PC-9 (cell line): ENCODE data around the gene KIF16B. TPM values are rescaled to one million over a fixed set of nuclear protein-coding genes. Genes with fewer than 3 reads are reported as not detected.
A peak's percentile ranks its signal among the peaks of the same experiment; 100 is the strongest.

Experiments
- BruUV-seq: library from RNA; stranded (reverse); fragments of 400-500 nt; replicated peaks from 2 replicates; lab custom pipeline; 2021; lab: Mats Ljungman, UMichigan
- CTCF ChIA-PET: fragments of 300-600 bp; sonication (Branson Sonifier 250); formaldehyde crosslinking; loops from one replicate; lab custom pipeline; 2022; ENCODE audit warnings: antibody characterized with exemption; lab: Charles Lee
- POLR2A ChIA-PET: fragments of 300-600 bp; sonication (Branson Sonifier 250); formaldehyde crosslinking; loops from one replicate; lab custom pipeline; 2022; ENCODE audit warnings: antibody characterized with exemption; ENCODE audit not compliant: unreplicated experiment; lab: Charles Lee
- DNase-seq, 2 experiments: peaks; one replicate each; pipeline versions ENCODE4 v3.0.0 to v3.0.0-alpha.2; 2015 to 2022; ENCODE audit warnings: mixed read lengths in 1 of 2
- H2AFZ ChIP-seq: fragments of 200-600 bp; sonication (generic); 2 replicates; pipeline ENCODE4 v1.8.1; 2017; ENCODE audit warnings: antibody characterized with exemption
- H3F3A ChIP-seq: fragments of 200-600 bp; sonication (generic); 2 replicates; pipeline ENCODE4 v1.8.1; 2017; ENCODE audit warnings: antibody characterized with exemption, mild to moderate bottlenecking, low read depth; ENCODE audit not compliant: insufficient read depth
- H3K27ac ChIP-seq: fragments of 200-600 bp; sonication (generic); 2 replicates; pipeline ENCODE4 v1.6.1; 2016; ENCODE audit warnings: mixed run types
- H3K27me3 ChIP-seq: fragments of 200-600 bp; sonication (generic); 2 replicates; pipeline ENCODE4 v1.6.1; 2016; ENCODE audit warnings: low read depth, mixed run types; ENCODE audit not compliant: insufficient read depth
- H3K36me3 ChIP-seq: fragments of 200-600 bp; sonication (generic); 2 replicates; pipeline ENCODE4 v1.6.1; 2016; ENCODE audit warnings: low read depth, mixed run types
- H3K4me1 ChIP-seq: fragments of 200-600 bp; sonication (generic); replicated peaks from 2 replicates; pipeline ENCODE4 v1.6.1; 2016; ENCODE audit warnings: mixed run types; ENCODE audit not compliant: insufficient read depth
- H3K4me2 ChIP-seq: fragments of 200-600 bp; sonication (generic); 2 replicates; pipeline ENCODE4 v1.6.1; 2017; ENCODE audit warnings: mixed run types
- H3K4me3 ChIP-seq: fragments of 200-600 bp; sonication (generic); 2 replicates; pipeline ENCODE4 v1.6.1; 2016; ENCODE audit warnings: mixed run types
- H3K79me2 ChIP-seq: fragments of 200-600 bp; sonication (generic); 2 replicates; pipeline ENCODE4 v1.6.1; 2017; ENCODE audit warnings: low read depth, mixed run types
- H3K9me2 ChIP-seq: fragments of 200-600 bp; sonication (generic); 2 replicates; pipeline ENCODE4 v1.8.1; 2017; ENCODE audit warnings: mild to moderate bottlenecking; ENCODE audit not compliant: insufficient read depth
- H3K9me3 ChIP-seq: fragments of 200-600 bp; sonication (generic); 2 replicates; pipeline ENCODE4 v1.8.1; 2016; ENCODE audit warnings: low read depth; ENCODE audit not compliant: insufficient read depth
- H4K20me1 ChIP-seq: fragments of 200-600 bp; sonication (generic); 2 replicates; pipeline ENCODE4 v1.8.1; 2017; ENCODE audit not compliant: insufficient read depth
- EZH2 ChIP-seq: fragments of 200-600 bp; sonication (generic); IDR thresholded peaks from 2 replicates; pipeline ENCODE4 v1.8.0; 2017; ENCODE audit warnings: antibody characterized with exemption, low read depth
- intact Hi-C: fragments of 100-400 bp; cut with micrococcal nuclease; formaldehyde crosslinking; loops from one replicate; pipeline ENCODE4 v1.10.0; 2022; ENCODE audit not compliant: unreplicated experiment
- total RNA-seq: library from RNA; stranded (reverse); gene quantifications from 2 replicates; pipeline ENCODE4 v1.2.3, GENCODE V29; 2021
- TF ChIP-seq, protein P1 (sequence below): fragments of 200-600 bp; sonication (generic); conservative IDR thresholded peaks from 2 replicates; pipeline ENCODE4 v1.6.1; 2017; ENCODE audit warnings: mixed run types, antibody characterized with exemption, mild to moderate bottlenecking, moderate library complexity

Gene KIF16B
- total RNA-seq, 1 experiment from 2014 or later, result 17.6 TPM

- ChIA-PET POLR2A (no interaction called here), CTCF (no interaction called here)
- H3K4me3 ChIP-seq, result no peak overlapping the region
- H3K9me2 ChIP-seq, result no peaks in the 10 kb centered on the region
- no peak overlapping the region for H3K27ac ChIP-seq
- no peak overlapping the region for H2AFZ ChIP-seq
- peaks cover 4% of the 10 kb centered on the region; the same call in 1 of the 2 replicates for H3F3A ChIP-seq
- peaks cover 24% of the 10 kb centered on the region for H3K4me1 ChIP-seq
- H4K20me1 ChIP-seq, result no peaks in the 10 kb centered on the region
- no peak overlapping the region for H3K4me2 ChIP-seq
- no peaks in the 10 kb centered on the region for H3K36me3 ChIP-seq
- peaks cover 5% of the 10 kb centered on the region; the same call in 1 of the 2 replicates for H3K79me2 ChIP-seq
- no peaks in the 10 kb centered on the region for H3K27me3 ChIP-seq
- intact Hi-C loops, result no loop called here
- BruUV-seq, result no TSS peak
- no peak for TF ChIP-seq EZH2
- no peak for DNase-seq
- H3K9me3 ChIP-seq, result 0 out of 2 replicates have a peak, but pooled peaks cover 7% of the 10 kb centered on the region
Observed at GRCh38 chr20:16533502-16533901, 39.7 kb downstream of the KIF16B start.

GRCh38 chr20:16531485-16531884, 41.8 kb downstream of the KIF16B start:
- H3F3A ChIP-seq, result peaks cover 12% of the 10 kb centered on the region; the same call in 1 of the 2 replicates
- intact Hi-C loops, result no loop called here
- no peak overlapping the region for H2AFZ ChIP-seq
- peak overlapping the region; percentile 88; the same call in 1 of the 2 replicates for H3K27ac ChIP-seq
- TF ChIP-seq, protein P1, sequence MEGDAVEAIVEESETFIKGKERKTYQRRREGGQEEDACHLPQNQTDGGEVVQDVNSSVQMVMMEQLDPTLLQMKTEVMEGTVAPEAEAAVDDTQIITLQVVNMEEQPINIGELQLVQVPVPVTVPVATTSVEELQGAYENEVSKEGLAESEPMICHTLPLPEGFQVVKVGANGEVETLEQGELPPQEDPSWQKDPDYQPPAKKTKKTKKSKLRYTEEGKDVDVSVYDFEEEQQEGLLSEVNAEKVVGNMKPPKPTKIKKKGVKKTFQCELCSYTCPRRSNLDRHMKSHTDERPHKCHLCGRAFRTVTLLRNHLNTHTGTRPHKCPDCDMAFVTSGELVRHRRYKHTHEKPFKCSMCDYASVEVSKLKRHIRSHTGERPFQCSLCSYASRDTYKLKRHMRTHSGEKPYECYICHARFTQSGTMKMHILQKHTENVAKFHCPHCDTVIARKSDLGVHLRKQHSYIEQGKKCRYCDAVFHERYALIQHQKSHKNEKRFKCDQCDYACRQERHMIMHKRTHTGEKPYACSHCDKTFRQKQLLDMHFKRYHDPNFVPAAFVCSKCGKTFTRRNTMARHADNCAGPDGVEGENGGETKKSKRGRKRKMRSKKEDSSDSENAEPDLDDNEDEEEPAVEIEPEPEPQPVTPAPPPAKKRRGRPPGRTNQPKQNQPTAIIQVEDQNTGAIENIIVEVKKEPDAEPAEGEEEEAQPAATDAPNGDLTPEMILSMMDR, result no peak
- no peak for TF ChIP-seq EZH2
- H3K9me2 ChIP-seq, result no peaks in the 10 kb centered on the region
- 0 out of 2 replicates have a peak, but pooled peaks cover 7% of the 10 kb centered on the region for H3K9me3 ChIP-seq
- no peaks in the 10 kb centered on the region for H3K27me3 ChIP-seq
- H3K79me2 ChIP-seq, result peaks cover 5% of the 10 kb centered on the region; the same call in 1 of the 2 replicates
- no peaks in the 10 kb centered on the region; the same call in 1 of the 2 replicates for H3K36me3 ChIP-seq
- ChIA-PET CTCF (no interaction called here), POLR2A (no interaction called here)
- H3K4me3 ChIP-seq, result no peak overlapping the region
- peaks cover 36% of the 10 kb centered on the region for H3K4me1 ChIP-seq
- no peaks in the 10 kb centered on the region for H4K20me1 ChIP-seq
- H3K4me2 ChIP-seq, result no peak overlapping the region
- DNase-seq, result no peak
- BruUV-seq, result no TSS peak

DNA sequence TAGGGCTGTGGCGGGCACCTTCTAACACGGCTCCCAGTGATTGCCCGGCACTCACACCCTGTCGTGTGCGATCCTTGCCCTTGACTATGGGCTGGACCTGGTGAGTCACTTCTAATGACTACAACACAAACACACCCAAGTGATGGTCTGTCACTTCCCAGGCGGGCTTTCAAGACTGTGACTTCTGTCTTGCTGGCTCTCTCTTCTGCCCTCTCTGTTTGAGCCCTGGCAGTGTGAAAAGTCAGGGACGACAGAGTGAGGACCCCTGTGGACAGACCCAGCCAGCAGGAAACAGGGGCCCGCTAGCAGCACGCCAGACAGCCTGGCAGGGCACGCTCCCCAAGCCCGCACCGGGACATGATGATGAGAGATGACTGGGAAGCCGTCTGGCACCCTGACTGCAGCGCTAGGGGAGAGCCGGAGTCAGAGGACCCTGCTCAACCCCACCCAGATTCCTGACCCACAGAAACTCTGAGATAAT, 43.0 kb downstream of the KIF16B start:
- DNase-seq, result peak; percentile 61 to 85
- no peaks in the 10 kb centered on the region for H3K9me2 ChIP-seq
- 0 out of 2 replicates have a peak overlapping the region, but pooled peaks have one; percentile 46 for H2AFZ ChIP-seq
- intact Hi-C loops, result loop anchor here (1.0 kb wide), 1 partner anchor 43 kb away; the partner anchor contains the start of gene KIF16B
- H3K36me3 ChIP-seq, result no peaks in the 10 kb centered on the region; the same call in 1 of the 2 replicates
- BruUV-seq, result TSS peak; percentile 87
- peak overlapping the region; percentile 88 for H3K27ac ChIP-seq
- H3K4me2 ChIP-seq, result peak overlapping the region; percentile 66
- H3K4me1 ChIP-seq, result peaks cover 36% of the 10 kb centered on the region
- ChIA-PET POLR2A (no interaction called here), CTCF (no interaction called here)
- H3F3A ChIP-seq, result peaks cover 12% of the 10 kb centered on the region; the same call in 1 of the 2 replicates
- H4K20me1 ChIP-seq, result no peaks in the 10 kb centered on the region
- TF ChIP-seq, protein P1, result no peak
- no peak for TF ChIP-seq EZH2
- H3K4me3 ChIP-seq, result peak overlapping the region; percentile 26; the same call in 1 of the 2 replicates
- 0 out of 2 replicates have a peak, but pooled peaks cover 7% of the 10 kb centered on the region for H3K9me3 ChIP-seq
- no peaks in the 10 kb centered on the region for H3K27me3 ChIP-seq
- peaks cover 5% of the 10 kb centered on the region; the same call in 1 of the 2 replicates for H3K79me2 ChIP-seq
